HG03135 (cell line): ENCODE data around the gene HLA-DQB1.
"Not testable (repeated sequence)": the region's sequence is repeated elsewhere in the genome, so short reads cannot be mapped to it uniquely, and the experiment has no call there.

ENCODE experiments used
- ATAC-seq: cut with Tn5 transposase; IDR thresholded peaks from one replicate; pipeline ENCODE4 v1.9.1; 2021; ENCODE audit warnings: mild to moderate bottlenecking, moderate library complexity; ENCODE audit not compliant: unreplicated experiment

Gene HLA-DQB1

GRCh38 chr6:32662836-32663235 lies 3.6 kb downstream of the HLA-DQB1 start:
- no peak for ATAC-seq

GRCh38 chr6:32662099-32662498 lies 4.4 kb downstream of the HLA-DQB1 start:
- no peak for ATAC-seq

- no peak for ATAC-seq
These were observed 6.4 kb downstream of the HLA-DQB1 start for GRCh38 chr6:32659856-32660595.

- no peak for ATAC-seq
These were observed 8.1 kb downstream of the HLA-DQB1 start for GRCh38 chr6:32658268-32658897.

GRCh38 chr6:32657819-32658218 lies 8.6 kb downstream of the HLA-DQB1 start:
- ATAC-seq, result not testable (repeated sequence)

- not testable (repeated sequence) for ATAC-seq
These were observed 9.1 kb downstream of the HLA-DQB1 start for GRCh38 chr6:32657329-32657728.

- ATAC-seq, result no peak
These were observed 11.2 kb downstream of the HLA-DQB1 start for GRCh38 chr6:32655203-32655710.

- ATAC-seq, result no peak
These were observed 21.3 kb downstream of the HLA-DQB1 start for GRCh38 chr6:32645047-32645703.

- ATAC-seq, result no peak
These were observed 22.6 kb downstream of the HLA-DQB1 start for GRCh38 chr6:32643904-32644303.

GRCh38 chr6:32642720-32643106 lies 23.7 kb downstream of the HLA-DQB1 start:
- no peak for ATAC-seq

- not testable (repeated sequence) for ATAC-seq
These were observed 24.4 kb downstream of the HLA-DQB1 start for GRCh38 chr6:32641785-32642719.

- ATAC-seq, result no peak
These were observed 25.3 kb downstream of the HLA-DQB1 start for GRCh38 chr6:32641122-32641521.

- ATAC-seq, result no peak
These were observed 26.7 kb downstream of the HLA-DQB1 start for GRCh38 chr6:32639440-32640394.

- ATAC-seq, result no peak
These were observed 27.8 kb downstream of the HLA-DQB1 start for GRCh38 chr6:32638532-32639219.

GRCh38 chr6:32637883-32638282 lies 28.6 kb downstream of the HLA-DQB1 start:
- no peak for ATAC-seq

- ATAC-seq, result peak; percentile 68
These were observed 29.1 kb downstream of the HLA-DQB1 start, which contains the start of gene HLA-DQA1 for GRCh38 chr6:32637219-32637880. Gene HLA-DQA1 (plus strand): TSS chr6:32637406. CDS start chr6:32637459, 53 bp downstream.

- no peak for ATAC-seq
These were observed 30.8 kb downstream of the HLA-DQB1 start for GRCh38 chr6:32635526-32636123.

GRCh38 chr6:32629793-32630192 lies 36.7 kb downstream of the HLA-DQB1 start:
- ATAC-seq, result not testable (repeated sequence)
